HEK293 (cell line): ENCODE data around the gene FRAT2.

ENCODE experiments used
- FEZF1 ChIP-seq: fragments of 450-650 bp; formaldehyde crosslinking; IDR thresholded peaks from 2 replicates; pipeline ENCODE4 v1.5.1; 2016; ENCODE audit warnings: missing biosample characterization, missing genetic modification characterization
- HOXD13 ChIP-seq: sonication (generic); formaldehyde crosslinking; IDR thresholded peaks from 2 replicates; pipeline ENCODE4 v1.8.0; 2022; ENCODE audit warnings: missing genetic modification reagents, borderline replicate concordance
- MZF1 ChIP-seq: fragments of 450-650 bp; formaldehyde crosslinking; IDR thresholded peaks from 2 replicates; pipeline ENCODE4 v1.5.1; 2017; ENCODE audit warnings: missing biosample characterization, missing genetic modification characterization, borderline replicate concordance
- SP3 ChIP-seq: fragments of 450-650 bp; formaldehyde crosslinking; IDR thresholded peaks from 2 replicates; pipeline ENCODE4 v1.5.1; 2016; ENCODE audit warnings: missing biosample characterization, missing genetic modification characterization
- SP7 ChIP-seq: fragments of 450-650 bp; formaldehyde crosslinking; IDR thresholded peaks from 2 replicates; pipeline ENCODE4 v1.5.1; 2016; ENCODE audit warnings: missing biosample characterization, missing genetic modification characterization
- ZBTB17 ChIP-seq: fragments of 450-650 bp; formaldehyde crosslinking; IDR thresholded peaks from 2 replicates; pipeline ENCODE4 v1.5.1; 2016; ENCODE audit warnings: missing biosample characterization, missing genetic modification characterization
- ZBTB21 ChIP-seq: fragments of 450-650 bp; formaldehyde crosslinking; IDR thresholded peaks from 2 replicates; pipeline ENCODE4 v1.5.1; 2017; ENCODE audit warnings: missing biosample characterization, missing genetic modification characterization
- ZBTB26 ChIP-seq: fragments of 450-650 bp; formaldehyde crosslinking; optimal IDR thresholded peaks from 2 replicates; pipeline ENCODE3; 2016; ENCODE audit warnings: missing biosample characterization, mild to moderate bottlenecking, missing genetic modification characterization
- ZFP37 ChIP-seq: fragments of 450-650 bp; formaldehyde crosslinking; IDR thresholded peaks from 2 replicates; pipeline ENCODE4 v1.5.1; 2016; ENCODE audit warnings: missing biosample characterization, missing genetic modification characterization
- ZFP69B ChIP-seq: fragments of 450-650 bp; formaldehyde crosslinking; IDR thresholded peaks from 2 replicates; pipeline ENCODE4 v1.5.1; 2016; ENCODE audit warnings: missing biosample characterization, missing genetic modification characterization
- ZNF121 ChIP-seq: fragments of 450-650 bp; formaldehyde crosslinking; IDR thresholded peaks from 2 replicates; pipeline ENCODE4 v1.5.1; 2016; ENCODE audit warnings: missing biosample characterization, missing genetic modification characterization
- ZNF202 ChIP-seq: fragments of 450-650 bp; formaldehyde crosslinking; IDR thresholded peaks from 2 replicates; pipeline ENCODE4 v1.5.1; 2016; ENCODE audit warnings: missing biosample characterization, missing genetic modification characterization, borderline replicate concordance
- ZNF23 ChIP-seq: fragments of 450-650 bp; formaldehyde crosslinking; IDR thresholded peaks from 2 replicates; pipeline ENCODE4 v1.5.1; 2016; ENCODE audit warnings: missing biosample characterization, missing genetic modification characterization, borderline replicate concordance
- ZNF518A ChIP-seq: fragments of 450-650 bp; formaldehyde crosslinking; conservative IDR thresholded peaks from 2 replicates; pipeline ENCODE4 v1.5.1; 2016; ENCODE audit warnings: low read depth, missing biosample characterization, missing genetic modification characterization
- ZNF544 ChIP-seq: fragments of 450-650 bp; formaldehyde crosslinking; IDR thresholded peaks from 2 replicates; pipeline ENCODE4 v1.5.0; 2017; ENCODE audit warnings: missing biosample characterization, missing genetic modification characterization
- ZNF610 ChIP-seq: fragments of 450-650 bp; formaldehyde crosslinking; IDR thresholded peaks from 2 replicates; pipeline ENCODE4 v1.5.1; 2016; ENCODE audit warnings: missing biosample characterization, missing genetic modification characterization, borderline replicate concordance
- ZSCAN16 ChIP-seq: fragments of 450-650 bp; formaldehyde crosslinking; IDR thresholded peaks from 2 replicates; pipeline ENCODE4 v1.5.1; 2016; ENCODE audit warnings: missing biosample characterization, missing genetic modification characterization
- TF ChIP-seq, protein P1 (sequence below): fragments of 450-650 bp; formaldehyde crosslinking; IDR thresholded peaks from 2 replicates; pipeline ENCODE4 v1.5.1; 2017; ENCODE audit warnings: missing biosample characterization, missing genetic modification characterization
- TF ChIP-seq, protein P2 (sequence below): fragments of 450-650 bp; formaldehyde crosslinking; IDR thresholded peaks from 2 replicates; pipeline ENCODE4 v1.5.1; 2017; ENCODE audit warnings: missing biosample characterization, mild to moderate bottlenecking, missing genetic modification characterization, moderate library complexity
- TF ChIP-seq, protein P3 (sequence below): fragments of 450-650 bp; formaldehyde crosslinking; IDR thresholded peaks from 2 replicates; pipeline ENCODE4 v1.5.1; 2016; ENCODE audit warnings: missing biosample characterization, missing genetic modification characterization
- TF ChIP-seq, protein P4 (sequence below): fragments of 450-650 bp; formaldehyde crosslinking; IDR thresholded peaks from 2 replicates; pipeline ENCODE4 v1.5.1; 2016; ENCODE audit warnings: missing biosample characterization, missing genetic modification characterization

FRAT2 gene

DNA sequence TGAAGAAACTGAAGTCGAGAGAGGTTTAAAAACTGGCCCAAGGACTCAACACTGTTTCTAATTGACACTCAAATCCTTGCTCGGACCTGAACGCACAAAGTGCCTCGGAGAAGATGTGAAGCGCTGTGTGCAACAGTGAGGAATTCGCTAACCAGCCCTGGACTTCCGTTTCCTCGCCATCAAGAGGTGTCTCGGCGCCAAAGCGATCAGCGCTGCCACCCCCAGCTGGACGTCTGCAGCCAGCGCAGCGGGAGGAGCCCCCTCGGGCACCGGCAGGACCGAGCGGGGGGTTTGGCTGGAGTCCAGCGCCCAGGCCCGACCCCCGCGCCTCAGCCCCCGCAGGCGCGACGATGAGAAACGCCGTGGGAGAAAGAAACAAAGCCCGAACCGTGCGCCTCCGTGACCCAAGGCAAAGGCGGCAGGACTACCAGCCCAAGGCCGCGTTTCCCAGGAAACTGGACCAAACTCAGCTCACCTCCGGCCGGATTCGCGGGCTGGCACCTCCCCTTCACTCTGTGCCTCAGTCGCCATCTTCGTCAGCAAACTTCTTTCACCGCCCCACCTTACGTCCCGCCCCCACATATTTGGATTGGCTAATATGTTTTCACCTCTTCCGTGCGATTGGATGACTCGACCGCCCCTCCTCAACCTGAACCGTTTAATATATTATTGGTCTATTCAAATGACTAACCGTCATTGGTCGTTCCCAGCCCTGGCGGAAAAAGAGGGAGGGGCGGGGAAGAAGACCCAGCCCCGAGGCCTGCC is 42.2 kb downstream of the FRAT2 start, which contains the start of gene ARHGAP19 (continued):
- TF ChIP-seq, protein P1, sequence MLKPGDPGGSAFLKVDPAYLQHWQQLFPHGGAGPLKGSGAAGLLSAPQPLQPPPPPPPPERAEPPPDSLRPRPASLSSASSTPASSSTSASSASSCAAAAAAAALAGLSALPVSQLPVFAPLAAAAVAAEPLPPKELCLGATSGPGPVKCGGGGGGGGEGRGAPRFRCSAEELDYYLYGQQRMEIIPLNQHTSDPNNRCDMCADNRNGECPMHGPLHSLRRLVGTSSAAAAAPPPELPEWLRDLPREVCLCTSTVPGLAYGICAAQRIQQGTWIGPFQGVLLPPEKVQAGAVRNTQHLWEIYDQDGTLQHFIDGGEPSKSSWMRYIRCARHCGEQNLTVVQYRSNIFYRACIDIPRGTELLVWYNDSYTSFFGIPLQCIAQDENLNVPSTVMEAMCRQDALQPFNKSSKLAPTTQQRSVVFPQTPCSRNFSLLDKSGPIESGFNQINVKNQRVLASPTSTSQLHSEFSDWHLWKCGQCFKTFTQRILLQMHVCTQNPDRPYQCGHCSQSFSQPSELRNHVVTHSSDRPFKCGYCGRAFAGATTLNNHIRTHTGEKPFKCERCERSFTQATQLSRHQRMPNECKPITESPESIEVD (tag by site-specific recombination): 0 out of 2 replicates have a peak, but pooled peaks have one; percentile 26
- TF ChIP-seq ZSCAN16: peak; percentile 69; the same call in 1 of the 2 replicates
- peak; percentile 93 for TF ChIP-seq ZNF610 (tag by site-specific recombination)
- peak; percentile 51 for TF ChIP-seq FEZF1 (tag by site-specific recombination)
- 0 out of 2 replicates have a peak, but pooled peaks have one; percentile 28 for TF ChIP-seq MZF1 (tag by site-specific recombination)
- TF ChIP-seq, protein P2, sequence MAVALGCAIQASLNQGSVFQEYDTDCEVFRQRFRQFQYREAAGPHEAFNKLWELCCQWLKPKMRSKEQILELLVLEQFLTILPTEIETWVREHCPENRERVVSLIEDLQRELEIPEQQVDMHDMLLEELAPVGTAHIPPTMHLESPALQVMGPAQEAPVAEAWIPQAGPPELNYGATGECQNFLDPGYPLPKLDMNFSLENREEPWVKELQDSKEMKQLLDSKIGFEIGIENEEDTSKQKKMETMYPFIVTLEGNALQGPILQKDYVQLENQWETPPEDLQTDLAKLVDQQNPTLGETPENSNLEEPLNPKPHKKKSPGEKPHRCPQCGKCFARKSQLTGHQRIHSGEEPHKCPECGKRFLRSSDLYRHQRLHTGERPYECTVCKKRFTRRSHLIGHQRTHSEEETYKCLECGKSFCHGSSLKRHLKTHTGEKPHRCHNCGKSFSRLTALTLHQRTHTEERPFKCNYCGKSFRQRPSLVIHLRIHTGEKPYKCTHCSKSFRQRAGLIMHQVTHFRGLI (tag by site-specific recombination): peak; percentile 87
- TF ChIP-seq SP7 (tag by site-specific recombination): peak; percentile 91
- TF ChIP-seq ZNF518A (tag by site-specific recombination): peak; percentile 31; the same call in 1 of the 2 replicates
- TF ChIP-seq ZBTB17: peak; percentile 95
- peak; percentile 98 for TF ChIP-seq ZFP37 (tag by site-specific recombination)
- peak; percentile 69 for TF ChIP-seq ZBTB26 (tag by site-specific recombination)
- TF ChIP-seq SP3 (tag by site-specific recombination): peak; percentile 97
- TF ChIP-seq ZNF23: no peak
- TF ChIP-seq, protein P3, sequence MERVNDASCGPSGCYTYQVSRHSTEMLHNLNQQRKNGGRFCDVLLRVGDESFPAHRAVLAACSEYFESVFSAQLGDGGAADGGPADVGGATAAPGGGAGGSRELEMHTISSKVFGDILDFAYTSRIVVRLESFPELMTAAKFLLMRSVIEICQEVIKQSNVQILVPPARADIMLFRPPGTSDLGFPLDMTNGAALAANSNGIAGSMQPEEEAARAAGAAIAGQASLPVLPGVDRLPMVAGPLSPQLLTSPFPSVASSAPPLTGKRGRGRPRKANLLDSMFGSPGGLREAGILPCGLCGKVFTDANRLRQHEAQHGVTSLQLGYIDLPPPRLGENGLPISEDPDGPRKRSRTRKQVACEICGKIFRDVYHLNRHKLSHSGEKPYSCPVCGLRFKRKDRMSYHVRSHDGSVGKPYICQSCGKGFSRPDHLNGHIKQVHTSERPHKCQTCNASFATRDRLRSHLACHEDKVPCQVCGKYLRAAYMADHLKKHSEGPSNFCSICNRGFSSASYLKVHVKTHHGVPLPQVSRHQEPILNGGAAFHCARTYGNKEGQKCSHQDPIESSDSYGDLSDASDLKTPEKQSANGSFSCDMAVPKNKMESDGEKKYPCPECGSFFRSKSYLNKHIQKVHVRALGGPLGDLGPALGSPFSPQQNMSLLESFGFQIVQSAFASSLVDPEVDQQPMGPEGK (tag by site-specific recombination): peak; percentile 100
- TF ChIP-seq ZFP69B (tag by site-specific recombination): peak; percentile 87
- TF ChIP-seq ZNF121 (tag by site-specific recombination): 0 out of 2 replicates have a peak, but pooled peaks have one; percentile 22
- TF ChIP-seq, protein P4, sequence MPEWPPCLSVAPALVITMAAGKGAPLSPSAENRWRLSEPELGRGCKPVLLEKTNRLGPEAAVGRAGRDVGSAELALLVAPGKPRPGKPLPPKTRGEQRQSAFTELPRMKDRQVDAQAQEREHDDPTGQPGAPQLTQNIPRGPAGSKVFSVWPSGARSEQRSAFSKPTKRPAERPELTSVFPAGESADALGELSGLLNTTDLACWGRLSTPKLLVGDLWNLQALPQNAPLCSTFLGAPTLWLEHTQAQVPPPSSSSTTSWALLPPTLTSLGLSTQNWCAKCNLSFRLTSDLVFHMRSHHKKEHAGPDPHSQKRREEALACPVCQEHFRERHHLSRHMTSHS (tag by site-specific recombination): no peak
- no peak for TF ChIP-seq HOXD13 (CRISPR knock-in tag)
- no peak for TF ChIP-seq ZNF202 (tag by site-specific recombination)
- no peak for TF ChIP-seq ZNF544 (tag by site-specific recombination)
- TF ChIP-seq ZBTB21 (tag by site-specific recombination): peak; percentile 21; the same call in 1 of the 2 replicates
